H1 (cell line): ENCODE data around the gene TLR8.

Experiments
- KDM5A ChIP-seq: fragments of 200-600 bp; IDR thresholded peaks from 2 replicates; pipeline ENCODE4 v1.7.1; 2012; ENCODE audit warnings: mild to moderate bottlenecking, low read length, inconsistent platforms, mixed read lengths
- MAFK ChIP-seq: IDR thresholded peaks from 2 replicates; pipeline ENCODE4 v1.6.1; 2012; ENCODE audit warnings: low read depth, mild to moderate bottlenecking, improper control_type of control experiment, low read length
- POLR2AphosphoS5 ChIP-seq: IDR thresholded peaks from 2 replicates; pipeline ENCODE4 v1.6.1; 2011; ENCODE audit warnings: low read depth, low read length
- SRF ChIP-seq: IDR thresholded peaks from 2 replicates; pipeline ENCODE4 v1.6.1; 2011; ENCODE audit warnings: mild to moderate bottlenecking, low read depth, low read length, moderate library complexity
- USF2 ChIP-seq: IDR thresholded peaks from 2 replicates; pipeline ENCODE4 v1.6.1; 2011; ENCODE audit warnings: low read length, improper control_type of control experiment
- TF ChIP-seq, protein P1 (sequence below), 3 experiments: IDR thresholded peaks; 1 replicate in 2 of 3; 2 replicates in 1 of 3; pipeline versions ENCODE4 v1.5.1 to v1.6.1; 2011; ENCODE audit warnings: low read length in 3 of 3, mild to moderate bottlenecking in 3 of 3, inconsistent platforms in 2 of 3, low read depth in 1 of 3, moderate library complexity in 1 of 3; ENCODE audit not compliant: insufficient read depth in 1 of 3; ENCODE audit errors: control extremely low read depth in 1 of 3

- TF ChIP-seq SRF: no peak
- TF ChIP-seq, protein P1, sequence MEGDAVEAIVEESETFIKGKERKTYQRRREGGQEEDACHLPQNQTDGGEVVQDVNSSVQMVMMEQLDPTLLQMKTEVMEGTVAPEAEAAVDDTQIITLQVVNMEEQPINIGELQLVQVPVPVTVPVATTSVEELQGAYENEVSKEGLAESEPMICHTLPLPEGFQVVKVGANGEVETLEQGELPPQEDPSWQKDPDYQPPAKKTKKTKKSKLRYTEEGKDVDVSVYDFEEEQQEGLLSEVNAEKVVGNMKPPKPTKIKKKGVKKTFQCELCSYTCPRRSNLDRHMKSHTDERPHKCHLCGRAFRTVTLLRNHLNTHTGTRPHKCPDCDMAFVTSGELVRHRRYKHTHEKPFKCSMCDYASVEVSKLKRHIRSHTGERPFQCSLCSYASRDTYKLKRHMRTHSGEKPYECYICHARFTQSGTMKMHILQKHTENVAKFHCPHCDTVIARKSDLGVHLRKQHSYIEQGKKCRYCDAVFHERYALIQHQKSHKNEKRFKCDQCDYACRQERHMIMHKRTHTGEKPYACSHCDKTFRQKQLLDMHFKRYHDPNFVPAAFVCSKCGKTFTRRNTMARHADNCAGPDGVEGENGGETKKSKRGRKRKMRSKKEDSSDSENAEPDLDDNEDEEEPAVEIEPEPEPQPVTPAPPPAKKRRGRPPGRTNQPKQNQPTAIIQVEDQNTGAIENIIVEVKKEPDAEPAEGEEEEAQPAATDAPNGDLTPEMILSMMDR (IDR thresholded peaks at IDR 0.05; ENCODE audit: control extremely low read depth in 1 of 3, insufficient read depth in 1 of 3, low read depth in 1 of 3, low read length in 3 of 3): no peak
- no peak for TF ChIP-seq USF2
- TF ChIP-seq MAFK: no peak
- TF ChIP-seq KDM5A: no peak
- TF ChIP-seq POLR2AphosphoS5: no peak
These were observed 30.5 kb downstream of the TLR8 start for GRCh38 chrX:12936947-12937346.
